Astrocyte of the cerebellum (primary cell): ENCODE results near the gene DROSHA.

ENCODE experiments used
- DNase-seq: peaks from one replicate; pipeline ENCODE4 v3.0.0-alpha.2; 2011; ENCODE audit warnings: low read depth
- H3K4me3 ChIP-seq: 2 replicates; pipeline ENCODE4 v1.5.1; 2011; ENCODE audit warnings: mild to moderate bottlenecking, low read depth, low read length, moderate library complexity
- CTCF ChIP-seq: IDR thresholded peaks from 2 replicates; pipeline ENCODE4 v1.5.1; 2012; ENCODE audit warnings: low read length, low read depth, moderate library complexity, mild to moderate bottlenecking; ENCODE audit errors: missing control alignments
- in situ Hi-C: cut with HindIII; loops from 2 replicates; pipeline ENCODE4 v1.10.0; 2017; ENCODE audit warnings: low sequenced_read_pairs

Gene DROSHA

GRCh38 chr5:31452314-31452713 lies 79.6 kb downstream of the DROSHA start:
- no peak for TF ChIP-seq CTCF
- no peak for DNase-seq
- H3K4me3 ChIP-seq = no peak overlapping the region
- in situ Hi-C loops = no loop called here

GRCh38 chr5:31449962-31450361 lies 81.9 kb downstream of the DROSHA start:
- no peak for DNase-seq
- TF ChIP-seq CTCF = no peak
- in situ Hi-C loops = no loop called here
- no peak overlapping the region for H3K4me3 ChIP-seq

GRCh38 chr5:31449174-31449573 lies 82.7 kb downstream of the DROSHA start:
- H3K4me3 ChIP-seq = no peak overlapping the region
- peak; percentile 24 for DNase-seq
- in situ Hi-C loops = no loop called here
- TF ChIP-seq CTCF = no peak

- DNase-seq = no peak
- in situ Hi-C loops = no loop called here
- no peak overlapping the region for H3K4me3 ChIP-seq
- TF ChIP-seq CTCF = no peak
These were observed 86.8 kb downstream of the DROSHA start for GRCh38 chr5:31445041-31445600.

GRCh38 chr5:31443572-31443971 lies 88.3 kb downstream of the DROSHA start:
- in situ Hi-C loops = no loop called here
- no peak for DNase-seq

GRCh38 chr5:31442058-31442745 lies 89.7 kb downstream of the DROSHA start:
- in situ Hi-C loops = no loop called here
- DNase-seq = no peak
- no peak overlapping the region for H3K4me3 ChIP-seq
- TF ChIP-seq CTCF = no peak

More at GRCh38 chr5:31443572-31443971, 88.3 kb downstream of the DROSHA start:
- H3K4me3 ChIP-seq = no peak overlapping the region
- no peak for TF ChIP-seq CTCF
